GM12878 (cell line): ENCODE measurements around the gene USP10.

Experiments
- CTCF ChIP-seq, 3 experiments: IDR thresholded peaks in 2 of 3; conservative IDR thresholded peaks in 1 of 3; 2 replicates each; pipeline ENCODE4 v1.5.1; 2011; ENCODE audit warnings: low read depth in 3 of 3, low read length in 3 of 3, mild to moderate bottlenecking in 3 of 3, control low read depth in 2 of 3, moderate library complexity in 2 of 3, inconsistent platforms in 1 of 3, mixed read lengths in 1 of 3; ENCODE audit not compliant: control insufficient read depth in 2 of 3, insufficient read depth in 1 of 3; ENCODE audit errors: extremely low read depth in 1 of 3
- EP300 ChIP-seq, 2 experiments: fragments of 150-350 bp in 1 of 2; IDR thresholded peaks; 2 replicates each; pipeline ENCODE4 v1.6.1; 2011 to 2012; ENCODE audit warnings: low read depth in 2 of 2, low read length in 2 of 2, borderline replicate concordance in 1 of 2, improper control_type of control experiment in 1 of 2, inconsistent platforms in 1 of 2; ENCODE audit not compliant: control insufficient read depth in 1 of 2
- EZH2 ChIP-seq: IDR thresholded peaks from 2 replicates; pipeline ENCODE4 v1.6.1; 2012; ENCODE audit warnings: low read depth, mild to moderate bottlenecking, control low read depth, inconsistent platforms, low read length, borderline replicate concordance; ENCODE audit not compliant: control insufficient read depth
- KAT2A ChIP-seq: conservative IDR thresholded peaks from 2 replicates; pipeline ENCODE4 v1.6.1; 2011; ENCODE audit warnings: low read depth, low read length; ENCODE audit not compliant: control insufficient read depth
- POLR2A ChIP-seq: IDR thresholded peaks from 2 replicates; pipeline ENCODE4 v1.6.1; 2011; ENCODE audit warnings: low read depth, mild to moderate bottlenecking, low read length
- POLR2AphosphoS2 ChIP-seq: IDR thresholded peaks from 2 replicates; pipeline ENCODE4 v1.6.1; 2011; ENCODE audit warnings: low read depth, mild to moderate bottlenecking, low read length, improper control_type of control experiment, moderate library complexity
- YY1 ChIP-seq: IDR thresholded peaks from 2 replicates; pipeline ENCODE4 v1.6.1; 2011; ENCODE audit warnings: low read depth, mild to moderate bottlenecking, low read length

GRCh38 chr16:84677017-84677803, 22.6 kb upstream of the USP10 start:
- no peak for TF ChIP-seq CTCF (IDR thresholded peaks at IDR 0.05 in 2 of 3, conservative IDR thresholded peaks at IDR 0.05 in 1 of 3; ENCODE audit: control insufficient read depth in 2 of 3, extremely low read depth in 1 of 3, insufficient read depth in 1 of 3, low read depth in 3 of 3, low read length in 3 of 3)
- TF ChIP-seq KAT2A = no peak
- TF ChIP-seq EZH2 = no peak
- no peak for TF ChIP-seq POLR2AphosphoS2
- no peak for TF ChIP-seq POLR2A
- TF ChIP-seq EP300 (IDR thresholded peaks at IDR 0.05; ENCODE audit: borderline replicate concordance in 1 of 2, control insufficient read depth in 1 of 2, low read depth in 2 of 2, low read length in 2 of 2) = no peak
- TF ChIP-seq YY1 = no peak
